ENCODE measurements around the gene NSDHL. TPM values are rescaled to one million over a fixed set of nuclear protein-coding genes. Genes with fewer than 3 reads are reported as not detected.

The NSDHL gene
- total and polyA plus RNA-seq, 12 donors = 7.1 to 228 (median 23.4) TPM

DNA sequence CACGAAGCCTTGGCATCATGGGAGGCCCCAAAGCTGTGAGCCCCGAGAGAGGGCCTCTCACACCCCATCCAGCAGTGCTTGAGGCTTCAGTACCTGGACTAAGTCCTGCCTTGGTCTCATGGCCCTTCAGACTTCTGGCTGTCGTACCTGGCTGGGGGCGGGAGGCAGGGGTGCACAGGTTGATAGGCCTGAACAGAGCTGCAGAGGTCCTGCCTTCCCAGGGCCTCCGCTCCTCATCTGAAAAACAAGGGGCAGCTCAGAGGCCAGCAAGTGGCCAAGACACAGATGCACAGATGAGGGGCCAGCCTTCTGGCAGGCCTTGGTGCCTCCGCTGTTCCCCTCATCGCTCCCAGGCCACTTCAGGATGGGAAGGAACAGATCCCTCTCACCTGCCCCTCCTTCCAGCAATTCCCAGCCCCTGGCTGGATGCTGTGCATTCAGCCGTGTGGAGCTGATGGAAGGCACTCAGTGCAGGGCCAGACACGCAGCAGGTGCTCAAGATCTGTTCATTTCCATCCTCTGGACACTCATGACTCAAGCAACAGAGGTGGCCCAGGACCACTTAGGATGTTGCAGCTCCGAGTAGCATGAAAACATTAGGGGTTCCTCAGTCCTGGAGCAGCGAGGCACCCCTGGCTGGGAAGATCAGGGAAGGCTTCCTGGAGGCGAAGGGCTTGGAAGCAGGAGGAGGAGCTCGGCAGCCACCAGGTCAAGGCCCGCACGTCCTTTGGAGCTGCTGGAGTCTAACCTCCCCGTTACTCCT is 68.4 kb downstream of the NSDHL start:
- H3K27ac ChIP-seq = peak overlapping the region in 1 of 5 donors; percentile 34
- WGBS, 4 donors = 74 to 84% (median 77%) methylated on average over 12 to 16 of the region's 16 CpGs; no CpG with 5 or more reads in 1 of the 4 donors
- H3K27me3 ChIP-seq = no peaks in the 10 kb centered on the region
- peak in 1 of 7 donors; percentile 38 for DNase-seq
- no peaks in the 10 kb centered on the region for H3K36me3 ChIP-seq (replicated peaks in 1 of 2)
- no peaks in the 10 kb centered on the region for H3K9me3 ChIP-seq (replicated peaks in 1 of 3)
- peaks cover 0 to 4% of the 10 kb centered on the region in 2 donors for H3K4me1 ChIP-seq (replicated peaks in 1 of 2)
- TF ChIP-seq POLR2A (IDR thresholded peaks at IDR 0.05) = no peak
- TF ChIP-seq, protein P1, sequence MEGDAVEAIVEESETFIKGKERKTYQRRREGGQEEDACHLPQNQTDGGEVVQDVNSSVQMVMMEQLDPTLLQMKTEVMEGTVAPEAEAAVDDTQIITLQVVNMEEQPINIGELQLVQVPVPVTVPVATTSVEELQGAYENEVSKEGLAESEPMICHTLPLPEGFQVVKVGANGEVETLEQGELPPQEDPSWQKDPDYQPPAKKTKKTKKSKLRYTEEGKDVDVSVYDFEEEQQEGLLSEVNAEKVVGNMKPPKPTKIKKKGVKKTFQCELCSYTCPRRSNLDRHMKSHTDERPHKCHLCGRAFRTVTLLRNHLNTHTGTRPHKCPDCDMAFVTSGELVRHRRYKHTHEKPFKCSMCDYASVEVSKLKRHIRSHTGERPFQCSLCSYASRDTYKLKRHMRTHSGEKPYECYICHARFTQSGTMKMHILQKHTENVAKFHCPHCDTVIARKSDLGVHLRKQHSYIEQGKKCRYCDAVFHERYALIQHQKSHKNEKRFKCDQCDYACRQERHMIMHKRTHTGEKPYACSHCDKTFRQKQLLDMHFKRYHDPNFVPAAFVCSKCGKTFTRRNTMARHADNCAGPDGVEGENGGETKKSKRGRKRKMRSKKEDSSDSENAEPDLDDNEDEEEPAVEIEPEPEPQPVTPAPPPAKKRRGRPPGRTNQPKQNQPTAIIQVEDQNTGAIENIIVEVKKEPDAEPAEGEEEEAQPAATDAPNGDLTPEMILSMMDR (IDR thresholded peaks at IDR 0.05) = no peak
- no peak overlapping the region for H3K4me3 ChIP-seq
- intact Hi-C loops (cut with DNase I) = no loop called here

DNA sequence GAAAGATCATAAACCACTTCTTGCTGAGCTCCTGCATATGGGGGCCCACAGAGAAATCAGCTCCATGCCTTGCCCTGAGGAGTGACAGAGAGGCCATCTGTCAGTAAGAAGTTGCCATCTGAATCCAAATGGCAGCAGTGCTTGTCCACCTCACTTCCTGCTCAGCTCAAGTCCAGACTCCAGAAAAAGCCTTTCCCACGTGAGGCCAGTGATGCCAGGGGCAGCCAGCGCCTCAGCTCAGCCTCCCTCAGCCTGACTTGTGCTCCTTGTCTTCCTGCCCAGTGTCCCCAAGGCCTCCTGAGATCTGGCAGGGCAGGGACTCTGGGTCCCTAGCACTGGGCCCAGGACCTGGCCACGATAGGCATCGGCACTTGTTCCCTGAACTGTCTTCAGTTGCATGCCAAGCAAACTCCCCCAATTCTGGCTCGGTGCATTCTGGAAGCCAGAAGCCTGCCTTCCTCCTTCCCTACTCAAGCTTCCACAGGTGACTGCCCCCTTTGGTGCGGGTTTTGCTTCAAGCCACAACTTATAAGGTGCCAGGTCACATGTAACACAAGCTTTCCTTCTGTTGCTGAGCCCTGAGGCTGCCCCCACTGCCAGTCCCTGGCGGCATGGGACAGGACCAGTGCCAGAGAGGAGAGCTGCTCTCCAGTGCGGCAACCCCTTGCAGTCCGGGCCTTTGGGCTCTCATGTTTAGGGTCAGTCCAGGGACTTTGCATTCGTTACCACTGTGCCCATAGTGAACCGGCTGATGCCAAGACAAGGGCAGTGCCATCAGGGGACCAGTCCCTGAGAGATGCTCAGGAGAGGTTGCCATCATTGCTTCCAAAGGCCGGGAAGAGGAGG is 69.2 kb downstream of the NSDHL start:
- H3K27ac ChIP-seq = peak overlapping the region in 1 of 5 donors; percentile 34

DNA sequence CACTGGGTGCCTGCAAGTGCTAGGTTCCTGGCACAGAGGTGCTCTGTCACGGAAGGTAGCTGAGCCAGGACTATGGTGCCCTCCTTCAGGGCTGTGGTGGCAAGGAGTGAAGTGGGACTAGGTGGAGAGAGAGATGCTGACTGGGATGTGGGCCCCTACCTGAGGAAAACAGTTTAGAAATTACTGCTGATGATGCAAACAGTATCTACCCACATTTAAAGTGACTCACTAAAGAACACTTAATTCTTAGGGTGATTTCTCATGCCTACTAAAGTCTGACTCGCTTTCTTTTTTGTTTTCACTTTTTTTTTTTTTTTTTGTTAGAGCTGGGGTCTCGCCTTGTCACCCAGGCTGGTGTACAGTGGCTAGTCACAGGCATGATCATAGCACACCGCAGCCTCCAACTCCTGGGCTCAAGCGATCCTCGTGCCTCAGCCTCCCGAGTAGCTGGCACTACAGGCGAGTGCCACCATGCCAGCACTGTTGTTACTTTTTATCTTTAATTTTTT is 70.1 kb downstream of the NSDHL start:
- Histone ChIP-seq H3K4me3 (no peak overlapping the region), H3K9me3 (replicated peaks in 1 of 3) (no peaks in the 10 kb centered on the region), H3K27ac (peak overlapping the region in 1 of 5 donors; percentile 34), H3K27me3 (no peaks in the 10 kb centered on the region), H3K4me1 (replicated peaks in 1 of 2) (peaks cover 0 to 4% of the 10 kb centered on the region in 2 donors), H3K36me3 (replicated peaks in 1 of 2) (no peaks in the 10 kb centered on the region)
- intact Hi-C loops (cut with DNase I) = no loop called here
- WGBS, 4 donors = 80 to 97% (median 91%) methylated on average over 7 to 8 of the region's 8 CpGs
- TF ChIP-seq, protein P1 (IDR thresholded peaks at IDR 0.05) = no peak
- no peak for TF ChIP-seq POLR2A (IDR thresholded peaks at IDR 0.05)
- DNase-seq = peak in 1 of 7 donors; percentile 28

More for the DNA sequence above, 69.2 kb downstream of the NSDHL start:
- intact Hi-C loops (cut with DNase I) = no loop called here
- no peak overlapping the region for H3K4me3 ChIP-seq
- H3K36me3 ChIP-seq (replicated peaks in 1 of 2) = no peaks in the 10 kb centered on the region
- DNase-seq = peak in 3 of 7 donors; percentile 35 to 52 (median 40)
- TF ChIP-seq POLR2A (IDR thresholded peaks at IDR 0.05) = no peak
- TF ChIP-seq, protein P1 (IDR thresholded peaks at IDR 0.05) = no peak
- peaks cover 0 to 4% of the 10 kb centered on the region in 2 donors for H3K4me1 ChIP-seq (replicated peaks in 1 of 2)
- H3K27me3 ChIP-seq = no peaks in the 10 kb centered on the region
- H3K9me3 ChIP-seq (replicated peaks in 1 of 3) = no peaks in the 10 kb centered on the region
- 68 to 76% (median 69%) methylated on average over 6 to 12 of the region's 12 CpGs for WGBS, 4 donors
